Mucosa of gallbladder (tissue), 1 donor: Measurements from ENCODE around the gene CD300E. TPM values are rescaled to one million over a fixed set of nuclear protein-coding genes. Genes with fewer than 3 reads are reported as not detected.

Experiments
- DNase-seq: peaks from one replicate; pipeline ENCODE4 v3.0.0-alpha.2; 2020; ENCODE audit warnings: low spot score
- total RNA-seq: library from RNA; stranded (reverse); gene quantifications from one replicate; pipeline ENCODE4 v1.2.1, GENCODE V29; 2021
- donor health status: DM: no; HTN: no; CAD: no.

The CD300E gene
- total RNA-seq, 1 donor from 2014 or later, result 0.35 TPM

DNA sequence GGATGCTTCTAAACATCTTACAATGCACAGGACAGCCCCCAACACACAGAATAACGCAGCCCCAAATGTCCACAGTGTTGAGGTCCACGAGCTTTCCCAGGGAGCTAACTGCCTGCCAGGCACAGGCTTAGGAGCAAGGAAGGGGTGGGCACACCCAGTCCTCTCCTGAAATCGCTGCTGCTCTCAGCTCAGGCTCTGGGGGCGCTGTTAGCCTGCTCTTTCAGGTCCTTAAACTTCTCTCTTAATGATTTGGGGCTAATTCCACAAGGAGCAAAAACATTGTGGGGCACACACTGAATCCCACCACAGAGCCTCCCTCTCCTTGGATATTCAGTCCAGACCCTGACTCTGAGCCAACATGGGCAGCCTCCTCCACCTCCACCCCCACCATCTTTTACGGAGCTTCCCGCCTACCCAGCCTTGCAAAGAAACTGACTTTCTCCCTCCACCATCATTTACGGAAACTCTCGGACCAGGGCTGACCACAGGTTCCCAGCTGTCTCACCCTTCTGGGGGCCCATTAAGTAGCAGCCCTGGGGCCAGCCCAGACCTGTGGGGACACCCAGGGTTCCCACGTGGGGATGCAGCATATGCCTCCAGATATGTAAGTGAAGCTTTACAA, 57.3 kb downstream of the CD300E start:
- DNase-seq, result peak; percentile 27

DNA sequence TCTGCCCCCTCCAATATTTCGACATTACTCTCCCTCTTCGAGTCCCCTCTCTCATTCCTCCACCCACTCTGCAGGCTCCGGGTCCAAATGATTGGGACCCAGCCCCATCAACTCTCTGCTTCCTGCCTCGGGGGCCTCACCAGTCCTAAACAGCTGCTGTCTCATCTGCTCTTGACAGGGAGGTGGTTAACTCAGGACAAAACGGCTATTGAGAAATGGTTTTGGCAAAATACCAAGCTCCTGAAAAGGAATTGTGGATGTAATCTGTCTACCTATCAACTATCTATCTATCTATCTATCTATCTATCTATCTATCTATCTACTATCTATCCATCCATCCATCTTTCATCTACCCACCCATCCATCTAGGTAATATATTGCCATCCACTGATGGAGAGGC, 58.4 kb downstream of the CD300E start:
- DNase-seq, result no peak

DNA sequence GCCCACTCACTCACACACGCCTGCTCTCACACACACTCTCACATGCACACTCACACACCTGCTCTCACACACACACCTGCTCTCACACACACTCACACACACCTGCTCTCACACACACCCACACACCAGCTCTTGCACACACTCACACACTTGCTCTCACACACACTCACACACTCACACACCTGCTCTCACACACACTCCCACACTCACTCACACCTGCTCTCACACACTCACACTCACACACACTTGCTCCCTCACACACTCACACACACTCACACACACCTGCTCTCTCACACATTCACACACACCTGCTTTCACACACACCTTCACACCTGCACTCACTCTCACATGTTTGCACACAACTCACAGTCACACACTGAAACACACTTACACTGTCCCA, 60.2 kb downstream of the CD300E start:
- DNase-seq, result no peak

DNA sequence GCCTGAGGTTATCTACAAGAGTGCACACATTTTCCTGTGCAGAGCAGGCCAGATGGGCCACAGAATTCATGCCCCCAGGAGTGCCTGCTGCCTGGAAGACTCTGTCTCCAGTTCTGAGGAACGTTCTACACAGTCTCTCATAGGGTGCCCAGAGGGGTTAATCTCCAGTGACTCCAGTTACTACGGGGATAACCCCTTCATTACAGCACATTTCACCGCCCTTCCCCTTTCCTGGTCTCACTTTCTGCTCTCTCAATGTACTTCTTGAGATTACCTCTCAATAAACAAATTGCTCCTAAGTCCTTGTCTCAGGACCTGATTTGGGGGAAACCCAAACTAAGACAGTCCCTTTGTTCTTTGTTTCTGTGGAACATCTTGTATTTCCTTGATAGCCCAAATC, 62.0 kb downstream of the CD300E start:
- no peak for DNase-seq

Other genes with a start within 250 kb of the CD300E start
- 148 TPM for gene GPRC5C, start 191.7 kb downstream of the CD300E start, total RNA-seq
- gene CD300A, start 157.1 kb downstream of the CD300E start, total RNA-seq, result 15.2 TPM
- 0.49 TPM for gene CD300LB, start 92.3 kb downstream of the CD300E start, total RNA-seq
- gene CD300C, start 77.6 kb downstream of the CD300E start, total RNA-seq, result 2.9 TPM
- not detected for gene CD300H, start 56.2 kb downstream of the CD300E start, total RNA-seq
- gene CD300LD, start 31.5 kb downstream of the CD300E start, total RNA-seq, result not detected
- 1.8 TPM for gene CD300LF, start 89.2 kb upstream of the CD300E start, total RNA-seq
- gene RAB37, start 113.5 kb upstream of the CD300E start, total RNA-seq, result 5.1 TPM
- 568 TPM for gene NHERF1, start 124.9 kb upstream of the CD300E start, total RNA-seq
- 43.7 TPM for gene NAT9, start 152.6 kb upstream of the CD300E start, total RNA-seq
- gene GRIN2C, start 236.1 kb upstream of the CD300E start, total RNA-seq, result 0.43 TPM
- 9.3 TPM for gene FDXR, start 249.3 kb upstream of the CD300E start, total RNA-seq